Measurements from ENCODE around the gene UNC13D.

UNC13D gene

DNA sequence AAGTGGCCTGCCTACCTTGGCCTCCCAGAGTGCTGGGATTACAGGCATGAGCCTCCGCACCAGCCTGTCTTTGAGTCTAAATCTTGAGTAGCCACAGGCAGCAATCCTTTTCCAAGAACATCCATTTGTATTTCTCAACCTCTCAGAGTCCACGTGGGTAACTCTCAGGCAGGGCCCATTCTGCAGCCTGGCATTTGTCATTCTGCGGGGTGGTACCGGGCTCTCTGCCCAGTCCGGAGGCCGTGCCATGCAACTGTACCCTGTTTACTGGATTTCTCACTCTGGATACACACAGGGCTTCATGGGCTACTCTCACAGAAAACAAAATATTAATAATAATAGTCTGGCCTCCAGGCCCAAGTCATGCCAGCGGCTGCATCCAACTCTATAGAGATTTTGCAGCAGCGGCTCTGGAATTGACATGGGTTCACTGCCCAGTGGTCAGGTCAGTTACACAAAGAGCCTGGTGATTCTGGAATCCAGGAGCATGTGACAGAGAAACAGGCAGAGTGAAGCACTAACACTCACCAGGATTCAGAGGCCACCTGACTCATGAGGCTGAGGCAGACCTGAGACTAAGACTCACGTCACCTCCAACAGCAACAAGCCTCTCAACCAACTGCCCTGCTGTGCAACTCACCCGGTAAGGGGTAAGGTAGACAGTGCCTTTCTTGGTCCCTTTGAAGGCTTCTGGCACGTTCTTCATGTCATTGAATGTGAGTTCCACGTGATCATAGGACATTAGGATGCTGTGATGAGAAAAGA lies 6.9 kb upstream of the UNC13D start:
- DNase-seq (ENCODE audit: low read depth in 2 of 2), result no peak

DNA sequence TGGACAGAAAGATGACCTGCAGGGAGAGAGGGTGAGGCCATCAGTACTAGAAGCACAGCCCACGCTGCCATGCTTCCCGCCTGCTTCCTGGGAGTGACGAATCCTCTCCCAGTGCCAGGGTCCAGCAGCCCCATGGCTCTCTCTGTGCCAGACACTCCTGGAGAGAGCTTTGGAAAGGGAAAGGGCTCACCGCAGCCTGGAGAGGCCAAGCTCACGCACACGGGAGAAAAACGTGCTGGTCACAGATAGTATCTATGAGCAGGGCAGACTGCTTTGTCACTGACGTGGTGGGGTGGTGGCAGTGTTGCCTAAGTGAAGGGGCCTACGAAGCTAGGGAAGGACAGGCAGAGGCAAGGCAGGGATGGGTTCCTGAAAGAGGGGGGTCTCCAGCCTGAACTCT lies 5.5 kb upstream of the UNC13D start:
- no peak for DNase-seq (ENCODE audit: low read depth in 2 of 2)

DNA sequence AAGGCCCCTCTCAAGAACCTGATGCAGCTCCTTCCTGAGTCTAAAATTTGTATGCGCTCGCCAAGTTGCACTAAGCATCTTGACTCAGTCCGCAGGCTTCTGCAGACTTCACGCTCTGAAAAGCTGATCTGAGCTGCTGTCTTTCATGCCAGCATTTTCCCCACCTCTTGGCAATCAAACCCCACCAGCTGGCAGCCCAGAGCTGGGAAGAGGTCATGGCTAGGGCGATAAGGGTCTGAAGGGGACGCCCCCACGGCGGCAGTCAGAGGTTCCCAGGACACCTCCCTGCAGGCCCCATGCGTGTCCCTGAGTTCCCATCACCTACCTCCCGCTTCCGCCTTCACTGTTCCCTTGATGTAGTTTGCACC lies 5.1 kb upstream of the UNC13D start:
- no peak for DNase-seq (ENCODE audit: low read depth in 2 of 2)

DNA sequence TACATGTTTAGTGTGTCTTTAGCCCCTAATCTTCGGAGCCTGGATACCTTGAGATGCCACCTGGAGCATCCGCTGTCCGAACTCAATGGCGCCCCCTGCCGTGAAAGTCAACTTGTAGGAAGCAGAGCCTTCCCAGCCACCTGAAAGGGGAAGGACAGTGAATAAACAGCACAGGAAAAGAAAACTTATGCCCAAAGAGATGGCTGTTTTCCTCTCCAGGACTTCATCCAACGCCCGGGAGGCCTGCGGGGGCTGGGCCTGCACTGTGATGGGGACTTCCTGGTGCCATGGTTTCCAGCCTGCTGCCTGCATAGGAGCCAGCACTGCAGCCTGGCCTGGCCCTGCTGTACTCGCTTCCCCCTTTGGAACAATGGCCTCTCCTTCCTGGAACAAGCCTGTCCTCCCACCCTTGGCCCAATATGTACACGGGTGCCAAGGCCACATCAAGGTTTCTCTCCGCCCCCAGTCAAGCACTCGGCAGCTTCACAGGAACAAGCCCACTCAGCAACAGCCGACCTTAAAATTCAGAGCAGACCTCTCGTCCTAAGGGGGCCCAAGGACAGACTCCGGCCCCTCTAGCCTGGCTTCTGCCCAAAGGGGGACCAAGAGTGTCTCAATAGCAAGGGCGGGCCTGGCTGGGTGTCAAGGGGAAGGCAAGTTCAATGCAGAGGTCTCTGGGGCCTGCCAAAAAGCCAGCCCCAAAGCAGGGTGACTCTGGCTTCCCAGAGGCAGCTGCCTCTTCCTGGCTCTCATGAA lies 4.5 kb upstream of the UNC13D start:
- peak; percentile 82 to 88 for DNase-seq (ENCODE audit: low read depth in 2 of 2)

DNA sequence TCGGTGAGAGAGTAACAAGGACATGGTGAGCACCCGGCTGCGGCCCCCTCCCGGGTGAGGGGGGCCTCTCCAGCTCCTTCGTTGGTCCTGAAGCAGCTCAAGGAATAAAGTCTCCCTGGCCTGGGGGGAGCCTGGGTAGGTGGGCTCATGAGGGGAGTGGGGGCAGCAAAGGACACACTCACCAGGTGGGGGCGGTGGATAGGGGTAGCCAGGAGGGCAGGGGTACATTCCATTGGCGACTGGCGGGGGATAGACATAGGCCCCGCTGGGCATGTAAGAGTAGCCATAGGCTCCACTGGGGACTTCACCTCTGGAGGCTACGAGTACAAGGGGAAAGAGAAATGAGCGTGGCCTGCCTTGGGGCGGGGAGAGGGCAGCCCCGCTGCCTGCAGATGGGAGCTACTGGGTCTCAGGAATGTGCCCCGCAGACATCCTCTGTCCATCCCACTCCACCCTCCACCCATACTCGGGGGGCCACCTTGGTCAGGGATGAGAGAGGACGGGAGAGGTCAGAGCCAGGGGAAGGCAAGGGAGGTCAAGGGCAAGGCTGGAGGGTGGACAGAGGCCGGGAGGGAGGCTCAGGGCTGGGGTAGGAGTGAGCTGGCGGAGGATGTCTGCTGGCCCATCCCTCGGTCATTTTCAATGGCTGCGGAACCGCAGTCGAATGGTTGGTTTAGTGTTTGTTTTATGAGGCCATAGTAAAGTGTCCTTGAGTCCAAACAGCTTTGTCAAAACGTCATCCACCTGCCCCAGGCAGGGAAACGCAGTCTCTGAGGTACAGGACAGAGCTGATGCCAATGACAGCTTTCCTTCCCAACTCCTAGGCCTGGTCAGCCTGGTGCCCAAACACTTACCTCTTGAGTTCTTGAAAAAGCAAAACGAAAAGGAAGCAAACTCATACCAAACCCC lies 3.7 kb upstream of the UNC13D start:
- DNase-seq (ENCODE audit: low read depth in 2 of 2), result no peak

DNA sequence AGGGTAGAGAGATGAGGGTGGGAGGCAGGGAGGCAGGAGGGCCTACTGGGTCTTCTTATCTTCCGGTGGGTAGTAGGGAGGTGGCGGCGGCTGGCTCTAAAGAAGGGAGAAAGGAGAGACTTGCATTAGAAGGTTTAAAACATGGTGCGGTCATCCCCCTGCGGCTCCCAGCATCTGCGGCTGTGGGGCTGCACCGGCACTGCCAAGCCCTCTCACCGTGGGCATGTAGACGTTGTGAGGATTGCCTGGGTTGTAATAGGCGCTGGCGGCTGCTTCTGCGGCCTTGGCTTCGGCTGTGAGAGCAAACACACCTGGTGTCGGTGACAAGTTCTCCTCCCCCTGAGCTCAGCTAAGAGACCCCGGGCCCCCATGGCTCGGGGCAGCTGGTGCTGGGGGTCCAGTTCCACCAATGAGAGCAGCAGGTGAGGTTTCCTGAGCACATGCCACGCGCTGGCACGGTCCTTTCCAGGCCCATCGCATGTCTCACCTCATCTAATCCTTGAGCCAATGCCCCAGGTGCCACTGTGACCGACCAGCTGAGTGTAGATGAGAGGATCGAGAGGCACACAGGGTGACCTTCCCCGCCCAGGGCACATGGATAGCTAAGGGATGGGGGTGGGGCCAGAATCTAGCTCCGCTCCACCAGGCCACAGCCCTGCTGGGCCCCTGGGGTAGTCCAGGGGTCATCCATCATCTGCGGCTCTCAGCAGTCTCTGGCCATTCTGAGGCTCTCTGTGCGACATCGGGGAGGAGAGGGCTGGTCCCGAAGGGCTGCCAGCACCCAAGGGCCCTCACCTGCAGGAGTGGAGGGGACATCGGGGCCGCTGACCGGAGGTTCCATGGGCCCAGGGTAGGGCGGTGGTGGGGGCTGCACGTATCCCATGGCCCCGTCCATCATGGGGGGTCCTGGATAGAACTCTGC lies 2.7 kb upstream of the UNC13D start:
- no peak for DNase-seq (ENCODE audit: low read depth in 2 of 2)

DNA sequence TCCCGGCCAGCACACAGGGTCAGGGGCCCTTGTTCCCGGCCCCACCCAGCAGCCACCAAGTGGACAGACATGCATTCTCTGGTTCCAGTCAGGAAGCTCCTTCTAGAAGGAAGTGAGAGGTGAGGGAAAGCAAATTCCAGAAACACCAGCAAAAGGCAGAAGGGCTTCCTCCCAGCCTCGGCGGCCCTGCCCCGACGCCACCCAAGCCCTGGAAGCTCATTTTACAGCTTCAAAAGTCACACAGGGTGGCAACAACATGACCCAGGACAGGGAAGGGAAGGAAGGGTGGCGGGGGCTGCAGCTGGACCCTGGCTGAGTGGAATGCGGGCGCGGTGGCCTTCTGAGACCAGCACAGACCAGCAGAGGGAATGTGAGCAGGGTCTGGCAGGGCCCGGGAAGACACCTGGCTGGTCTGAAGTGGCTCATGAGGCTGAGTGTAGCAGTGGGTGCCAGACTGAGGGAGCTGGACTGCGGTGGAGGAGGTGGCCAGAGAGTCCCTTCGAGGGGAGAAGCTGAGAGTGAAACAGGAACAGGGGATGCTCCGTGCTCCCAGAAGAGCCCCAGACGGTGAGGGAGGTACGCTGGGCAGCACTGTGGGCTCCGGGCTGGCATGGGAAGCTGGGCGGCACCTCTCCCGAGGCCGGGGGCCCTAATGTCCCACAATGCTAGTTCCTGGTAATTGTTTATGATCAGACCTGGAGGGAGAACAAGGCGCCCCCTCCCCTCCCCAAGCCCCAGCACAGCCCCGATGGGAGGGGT lies 1.9 kb upstream of the UNC13D start:
- no peak for DNase-seq (ENCODE audit: low read depth in 2 of 2)

DNA sequence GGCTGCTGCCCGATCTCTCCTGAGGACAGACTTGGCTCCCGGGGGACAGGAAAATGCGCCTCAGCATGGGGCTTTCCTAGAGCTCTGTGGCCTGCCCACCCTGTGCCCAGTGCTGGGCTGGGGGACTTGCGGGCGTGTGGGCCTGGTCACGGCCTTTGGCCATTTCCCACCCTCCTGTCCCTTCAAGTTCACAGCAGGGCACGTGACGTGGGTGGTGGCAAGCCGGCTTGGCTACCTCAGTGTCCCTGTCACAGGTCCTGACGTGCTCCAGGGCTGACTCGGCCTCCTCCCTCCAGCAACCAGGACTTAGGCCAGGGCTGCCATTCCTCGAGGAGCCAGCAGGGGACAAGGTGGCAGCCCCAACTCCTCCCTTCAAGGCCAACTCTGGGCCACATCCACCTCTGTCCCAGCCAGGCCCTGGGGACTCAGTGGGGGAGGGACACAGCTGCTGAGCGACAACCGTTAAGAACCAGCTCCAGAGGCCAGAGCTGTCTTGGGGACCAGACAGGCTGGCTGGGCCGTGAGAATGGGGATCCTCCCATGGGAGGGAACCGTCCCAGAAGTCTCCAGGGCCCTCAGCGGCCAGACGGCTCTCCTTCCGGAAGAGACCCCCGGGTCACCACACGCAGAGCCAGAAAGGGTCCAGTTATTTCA lies 981 bp upstream of the UNC13D start:
- peak in 1 of 2 donors; percentile 54 for DNase-seq (ENCODE audit: low read depth in 2 of 2)

DNA sequence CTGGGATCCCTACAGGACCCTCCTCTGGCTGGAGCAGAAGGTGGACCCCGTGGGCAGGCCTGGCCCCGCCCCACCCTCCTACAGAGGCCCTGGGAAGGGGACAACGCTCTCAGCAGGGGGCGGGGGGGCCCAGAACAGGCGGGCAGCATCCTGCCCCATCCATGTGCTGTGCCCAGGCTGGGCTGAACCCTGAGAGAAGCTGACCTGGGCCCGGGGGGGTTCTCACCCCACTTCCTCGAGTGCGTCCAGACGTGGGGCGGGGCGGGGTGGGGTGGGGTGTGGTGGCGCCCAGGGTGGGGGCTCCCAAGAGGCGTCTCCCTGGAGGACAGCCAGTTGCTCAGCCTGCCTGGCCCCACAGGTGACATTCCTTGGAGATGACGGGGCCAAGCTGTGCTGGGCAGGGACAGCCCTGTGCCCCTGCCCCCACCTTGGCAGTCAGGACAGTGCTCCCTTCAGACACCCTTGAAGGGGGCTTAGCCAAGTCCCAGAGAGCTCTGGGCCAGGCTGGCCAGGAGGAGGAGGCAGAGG lies 390 bp upstream of the UNC13D start:
- DNase-seq (ENCODE audit: low read depth in 2 of 2), result no peak

DNA sequence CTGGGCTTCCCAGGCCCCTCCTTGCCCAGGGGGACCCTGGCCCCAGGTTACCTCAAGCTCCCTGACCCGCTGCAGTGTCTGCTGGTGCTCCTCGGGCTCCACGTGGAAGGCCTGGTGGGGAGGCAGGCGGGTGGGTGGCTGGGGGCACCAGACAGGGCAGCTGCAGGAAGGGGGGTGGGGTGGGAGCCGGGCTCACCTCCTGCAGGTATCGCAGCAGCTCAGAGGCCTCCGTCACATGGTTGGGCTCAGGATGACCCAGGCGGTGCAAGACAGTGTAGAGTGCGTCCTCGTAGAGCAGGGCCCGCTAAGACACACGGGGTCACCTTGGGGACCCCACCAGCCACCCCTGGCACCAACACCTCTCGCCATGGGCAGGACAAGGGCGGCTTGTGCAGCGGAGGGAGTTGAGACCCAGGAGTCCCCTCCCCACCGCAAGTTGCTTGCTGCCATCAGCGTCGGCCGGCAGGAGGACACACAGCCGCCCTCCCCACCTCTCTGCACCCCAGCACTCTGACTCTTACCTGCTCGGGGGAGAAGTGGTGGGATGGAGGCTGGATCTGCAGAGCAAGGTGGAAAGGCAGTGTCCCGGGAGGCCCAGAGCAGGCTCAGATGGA lies 1.1 kb downstream of the UNC13D start:
- DNase-seq (ENCODE audit: low read depth in 2 of 2), result no peak

DNA sequence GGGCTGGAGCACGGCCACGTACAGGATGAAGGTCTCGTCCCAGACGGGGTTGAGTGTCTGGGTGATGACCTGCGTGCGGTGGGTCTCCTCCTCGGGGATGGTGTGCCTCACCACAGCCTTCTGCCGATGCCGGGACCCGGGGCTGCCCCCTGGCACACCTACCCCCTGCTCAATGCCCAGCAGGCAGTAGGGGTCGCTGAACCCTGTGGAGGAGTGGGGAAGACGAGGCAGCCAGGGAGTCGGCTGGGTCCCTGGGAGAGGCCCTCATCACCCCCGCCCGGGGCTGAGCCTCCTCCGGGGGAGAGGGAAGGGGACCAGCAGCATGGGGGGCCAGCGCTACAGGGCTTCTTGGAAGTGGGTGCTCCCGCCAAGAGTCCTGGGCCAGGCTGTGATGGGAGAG lies 1.8 kb downstream of the UNC13D start:
- no peak for DNase-seq (ENCODE audit: low read depth in 2 of 2)

DNA sequence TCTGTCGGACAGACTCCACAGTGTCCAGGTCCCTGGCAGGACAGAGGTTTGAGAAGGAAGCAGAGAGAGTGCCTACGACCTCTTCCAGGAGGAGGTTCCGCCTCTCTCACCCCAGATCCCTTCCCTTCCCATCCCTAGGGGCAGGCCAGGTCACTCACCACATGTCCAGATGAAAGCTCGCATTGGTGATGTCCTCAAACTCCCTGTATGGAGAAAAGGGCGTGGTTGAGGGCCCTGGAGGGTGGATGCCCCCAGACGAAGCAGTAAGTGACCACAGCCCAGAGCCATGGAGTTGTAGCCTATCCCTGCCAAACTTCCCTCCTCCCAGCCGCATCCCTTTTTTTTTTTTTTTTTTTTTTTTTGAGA lies 3.4 kb downstream of the UNC13D start:
- no peak for DNase-seq (ENCODE audit: low read depth in 2 of 2)

DNA sequence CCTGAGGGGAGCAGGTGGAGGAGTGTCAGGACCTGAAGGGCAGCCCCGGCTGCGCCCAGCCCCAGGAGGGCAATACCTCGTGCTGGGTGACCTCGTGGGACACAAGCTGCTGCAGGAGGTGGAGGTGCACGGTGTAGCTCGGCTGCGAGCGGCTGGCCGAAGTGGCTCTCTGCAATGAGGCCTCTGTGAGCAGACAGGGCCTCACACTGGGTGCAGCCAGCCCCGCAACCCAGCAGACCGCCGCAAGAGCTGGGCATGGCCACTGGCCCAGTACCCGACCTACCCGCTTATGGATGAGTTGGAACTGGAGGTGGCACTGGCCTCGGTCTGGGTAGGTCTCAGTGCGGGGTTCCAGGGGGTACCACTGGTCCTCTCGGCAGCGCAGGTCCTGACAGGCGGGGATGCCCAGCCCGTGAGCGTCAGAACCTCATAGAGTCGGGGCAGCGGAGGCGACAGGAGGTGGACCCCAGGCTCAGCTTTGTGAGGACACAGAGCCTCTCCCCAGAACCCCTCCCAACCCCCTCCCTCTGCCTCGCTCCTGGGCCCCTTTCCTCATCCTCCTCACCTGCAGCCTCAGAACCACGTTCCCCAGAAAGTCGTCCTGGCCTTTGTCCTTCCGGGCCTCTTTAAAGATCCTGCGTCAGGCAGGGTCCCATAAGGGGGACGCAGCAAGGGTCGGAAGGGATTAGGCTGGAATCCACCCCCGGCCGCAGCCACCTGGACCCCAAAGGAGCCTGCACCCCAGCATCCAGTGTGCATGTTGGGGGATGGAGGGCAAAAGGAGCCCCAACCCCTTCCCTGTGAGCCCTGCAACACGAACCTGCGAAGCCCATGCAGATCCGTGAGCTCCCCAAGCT lies 4.0 kb downstream of the UNC13D start:
- DNase-seq (ENCODE audit: low read depth in 2 of 2), result no peak

DNA sequence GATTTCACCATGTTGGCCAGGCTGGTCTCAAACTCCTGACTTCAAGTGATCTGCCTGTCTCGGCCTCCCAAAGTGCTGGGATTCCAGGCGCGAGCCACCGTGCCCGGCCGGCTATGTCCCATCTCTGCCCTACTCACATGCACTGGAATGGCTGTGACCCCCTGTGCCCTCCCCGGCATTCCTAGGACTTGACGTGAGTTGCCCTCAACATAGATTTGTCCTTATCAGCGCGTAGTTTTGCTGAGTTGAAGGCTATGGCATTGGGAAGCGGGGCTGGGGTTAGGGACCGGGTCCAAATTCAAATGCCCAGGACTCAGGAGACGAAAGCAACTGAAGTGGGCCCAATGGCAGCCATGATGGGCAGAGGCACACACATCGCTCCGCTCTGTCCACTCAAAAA lies 5.8 kb downstream of the UNC13D start:
- DNase-seq (ENCODE audit: low read depth in 2 of 2), result no peak

DNA sequence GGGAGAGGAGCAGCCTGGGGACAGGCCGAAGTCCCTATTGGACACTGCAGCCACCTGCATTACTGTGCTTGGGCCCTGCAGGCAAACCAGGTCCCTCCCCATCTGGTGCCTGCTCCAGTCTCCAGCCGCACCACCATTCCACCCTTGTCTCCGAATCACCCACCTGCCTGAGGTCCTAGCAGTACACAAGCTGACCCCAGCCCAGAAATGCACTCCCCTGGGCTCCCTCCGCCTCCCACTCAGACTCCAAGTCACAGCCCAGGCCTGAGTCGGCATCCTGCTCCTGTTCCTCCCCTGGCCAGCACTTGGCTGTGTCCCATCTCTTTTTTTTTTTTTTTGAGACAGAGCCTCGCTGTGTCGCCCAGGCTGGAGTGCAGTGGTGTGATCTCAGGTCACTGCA lies 6.3 kb downstream of the UNC13D start:
- no peak for DNase-seq (ENCODE audit: low read depth in 2 of 2)

DNA sequence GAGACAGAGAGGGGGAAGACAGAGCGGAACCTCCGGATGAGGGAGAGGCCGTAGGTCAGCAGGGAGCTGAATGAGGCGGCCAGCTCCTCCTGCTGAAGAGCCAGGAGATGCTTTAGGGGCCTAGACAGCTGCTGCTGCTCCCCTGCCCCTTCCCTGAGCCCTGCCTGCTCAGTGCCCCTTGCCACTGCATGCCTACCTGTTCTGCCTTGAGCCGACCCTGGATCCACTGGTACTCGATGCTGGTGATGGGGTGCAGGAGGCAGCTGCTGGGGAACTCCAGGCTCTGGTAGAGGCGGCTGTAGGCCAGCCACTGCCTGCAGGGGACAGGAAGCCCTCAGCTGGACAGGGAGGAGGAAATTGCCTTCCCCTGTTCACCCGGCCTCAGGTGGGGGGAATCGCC lies 7.6 kb downstream of the UNC13D start:
- DNase-seq (ENCODE audit: low read depth in 2 of 2), result no peak

DNA sequence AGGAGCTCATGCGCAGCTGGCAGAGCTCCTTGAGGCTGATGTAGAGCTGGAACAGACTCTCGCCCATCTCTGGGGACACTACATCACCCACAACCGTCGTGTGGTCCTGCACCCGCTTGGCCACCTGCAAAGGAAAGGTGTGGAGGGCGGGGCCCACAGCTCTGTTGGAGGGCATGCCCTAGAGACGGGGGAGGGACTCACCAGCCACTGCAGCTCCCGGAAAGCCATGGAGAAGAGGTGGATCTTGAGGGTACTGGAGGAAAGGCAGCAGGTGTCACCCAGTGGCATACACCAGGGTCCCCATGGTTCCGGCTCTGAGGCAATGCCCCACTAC lies 8.6 kb downstream of the UNC13D start:
- no peak for DNase-seq (ENCODE audit: low read depth in 2 of 2)

DNA sequence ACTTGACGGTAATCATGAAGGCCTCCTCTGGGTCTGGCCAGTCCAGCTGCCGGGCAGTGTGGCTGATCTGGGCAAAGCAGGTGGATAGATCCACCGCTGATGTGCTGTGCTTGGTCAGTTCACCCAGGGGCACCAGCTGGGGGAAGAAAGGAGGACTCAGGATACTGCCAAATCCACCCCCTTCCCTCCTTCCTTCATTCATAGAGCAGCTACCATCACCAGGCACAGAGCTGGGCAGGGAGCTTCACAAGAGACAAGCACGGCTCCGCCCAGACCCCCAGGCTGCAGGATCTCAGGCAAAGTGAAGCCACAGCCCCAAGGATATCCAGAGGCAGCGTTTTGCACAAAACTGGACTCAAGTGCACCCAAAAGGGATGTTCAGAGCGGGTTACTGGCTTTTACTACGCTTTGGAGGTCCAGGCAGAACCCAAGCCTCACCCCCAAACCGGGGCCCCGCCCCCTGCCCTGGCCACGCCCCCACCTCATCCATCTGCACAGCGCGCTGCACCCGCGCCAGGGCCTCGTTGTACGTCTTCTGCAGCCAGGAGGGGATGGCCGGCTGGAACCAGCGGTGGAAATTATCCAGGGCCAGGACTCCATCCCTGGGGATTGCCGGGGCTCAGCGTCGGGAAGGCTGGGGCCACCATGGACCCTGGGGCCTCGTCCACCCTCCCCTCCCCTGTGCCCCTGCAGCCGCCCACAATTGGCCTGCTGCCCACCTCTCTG lies 9.1 kb downstream of the UNC13D start:
- DNase-seq (ENCODE audit: low read depth in 2 of 2), result no peak
